GM19351 (cell line): ENCODE measurements around the gene ZNF581.

Source experiments
- ATAC-seq: cut with Tn5 transposase; IDR thresholded peaks from one replicate; pipeline ENCODE4 v1.9.1; 2021; ENCODE audit warnings: mild to moderate bottlenecking, moderate library complexity; ENCODE audit not compliant: unreplicated experiment

Gene ZNF581

DNA sequence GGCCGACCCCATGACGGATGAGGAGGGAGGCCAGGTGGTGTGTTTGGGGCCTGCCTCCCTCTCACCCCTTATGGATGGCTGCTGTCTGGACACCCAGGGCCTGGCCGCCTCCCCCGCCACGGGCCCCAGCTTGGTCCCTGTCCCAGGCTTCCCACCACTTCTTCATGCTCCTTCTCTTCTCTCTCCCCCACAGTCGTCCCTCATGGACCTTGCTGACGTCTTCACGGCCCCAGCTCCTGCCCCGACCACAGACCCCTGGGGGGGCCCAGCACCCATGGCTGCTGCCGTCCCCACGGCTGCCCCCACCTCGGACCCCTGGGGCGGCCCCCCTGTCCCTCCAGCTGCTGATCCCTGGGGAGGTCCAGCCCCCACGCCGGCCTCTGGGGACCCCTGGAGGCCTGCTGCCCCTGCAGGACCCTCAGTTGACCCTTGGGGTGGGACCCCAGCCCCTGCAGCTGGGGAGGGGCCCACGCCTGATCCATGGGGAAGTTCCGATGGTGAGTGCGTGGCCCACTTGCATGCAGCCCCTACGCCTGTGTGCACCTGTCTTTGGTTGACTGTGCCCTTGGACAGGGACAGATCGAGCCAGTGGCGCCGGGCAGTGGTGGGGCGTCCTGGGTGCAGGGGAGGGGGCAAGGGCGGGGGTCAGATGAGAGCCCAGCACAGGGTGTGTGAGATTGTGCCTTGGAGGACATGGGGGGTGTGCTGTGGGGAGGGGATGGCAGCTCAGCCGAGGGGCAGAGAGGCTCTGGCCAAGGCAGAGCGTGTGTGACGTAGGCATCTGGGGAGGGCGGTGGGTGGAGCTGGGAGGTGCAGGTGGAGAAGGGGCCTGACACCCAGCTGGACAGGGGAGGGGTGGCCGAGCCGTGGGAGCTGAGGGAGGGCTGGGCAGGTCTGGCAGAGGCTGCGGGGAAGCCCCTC is 48.4 kb downstream of the ZNF581 start:
- ATAC-seq: no peak

DNA sequence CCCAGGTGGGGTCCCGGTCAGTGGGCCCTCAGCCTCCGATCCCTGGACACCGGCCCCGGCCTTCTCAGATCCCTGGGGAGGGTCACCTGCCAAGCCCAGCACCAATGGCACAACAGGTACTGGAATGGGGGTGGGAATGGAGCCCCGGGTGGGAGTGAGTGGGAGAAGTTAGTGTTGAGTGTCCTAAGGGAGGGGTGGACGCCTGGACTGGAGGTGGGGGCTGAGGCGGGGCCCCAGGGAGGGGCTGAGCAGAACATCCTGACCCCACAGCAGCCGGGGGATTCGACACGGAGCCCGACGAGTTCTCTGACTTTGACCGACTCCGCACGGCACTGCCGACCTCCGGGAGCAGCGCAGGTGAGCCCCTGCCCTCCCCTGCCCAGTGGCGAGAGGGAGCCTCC is 49.2 kb downstream of the ZNF581 start:
- no peak for ATAC-seq

DNA sequence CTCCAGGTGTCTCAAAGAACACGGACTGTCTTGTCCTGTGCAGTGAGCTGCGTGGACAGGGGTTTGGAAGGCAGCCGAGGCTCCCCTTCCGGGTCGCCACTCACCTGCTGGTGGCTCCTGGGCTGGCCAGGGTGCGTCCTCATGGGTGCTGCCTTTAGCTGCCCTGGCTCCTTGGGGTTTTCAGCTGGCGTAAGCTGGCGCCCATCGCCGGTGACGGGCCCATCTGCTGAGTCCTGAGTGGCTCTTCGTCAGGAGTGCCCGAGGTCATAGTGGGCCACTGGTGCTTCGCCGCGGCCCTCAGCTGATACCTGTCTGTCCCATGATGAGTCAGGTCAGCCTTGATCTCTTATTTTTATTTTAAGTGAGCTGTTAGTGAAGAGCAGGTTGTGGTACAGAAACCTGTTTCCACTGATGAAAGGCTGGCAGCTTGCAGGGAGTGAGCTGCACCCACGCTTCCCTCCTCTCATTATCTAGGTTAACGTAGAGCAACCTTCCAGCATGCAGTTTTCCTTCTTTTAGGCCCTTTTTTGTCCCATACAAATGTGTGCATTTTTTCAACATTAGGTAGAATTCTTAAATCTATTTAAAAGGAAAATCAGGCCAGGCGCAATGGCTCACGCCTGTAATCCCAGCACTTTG is 50.0 kb downstream of the ZNF581 start:
- no peak for ATAC-seq

DNA sequence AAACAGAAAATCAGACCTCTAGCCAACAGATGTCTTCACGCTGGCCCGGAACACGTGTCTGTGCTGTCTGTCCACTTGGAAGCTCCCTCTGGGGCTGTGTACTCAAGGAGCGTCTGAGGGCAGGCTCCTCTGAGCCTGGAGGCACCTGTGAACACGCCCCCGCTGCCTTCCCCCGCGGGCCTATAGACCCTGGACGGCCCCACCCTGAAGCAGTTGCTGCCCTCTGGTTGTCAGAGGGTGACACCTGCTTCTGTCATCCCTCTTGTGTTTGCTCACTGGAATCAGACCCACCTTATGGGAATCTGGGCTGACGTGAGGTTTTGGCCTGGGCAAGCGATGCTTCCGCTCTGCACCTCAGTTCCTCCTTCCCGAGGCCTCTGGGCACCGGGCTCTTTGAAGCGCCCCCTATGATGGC is 50.8 kb downstream of the ZNF581 start:
- ATAC-seq: no peak

DNA sequence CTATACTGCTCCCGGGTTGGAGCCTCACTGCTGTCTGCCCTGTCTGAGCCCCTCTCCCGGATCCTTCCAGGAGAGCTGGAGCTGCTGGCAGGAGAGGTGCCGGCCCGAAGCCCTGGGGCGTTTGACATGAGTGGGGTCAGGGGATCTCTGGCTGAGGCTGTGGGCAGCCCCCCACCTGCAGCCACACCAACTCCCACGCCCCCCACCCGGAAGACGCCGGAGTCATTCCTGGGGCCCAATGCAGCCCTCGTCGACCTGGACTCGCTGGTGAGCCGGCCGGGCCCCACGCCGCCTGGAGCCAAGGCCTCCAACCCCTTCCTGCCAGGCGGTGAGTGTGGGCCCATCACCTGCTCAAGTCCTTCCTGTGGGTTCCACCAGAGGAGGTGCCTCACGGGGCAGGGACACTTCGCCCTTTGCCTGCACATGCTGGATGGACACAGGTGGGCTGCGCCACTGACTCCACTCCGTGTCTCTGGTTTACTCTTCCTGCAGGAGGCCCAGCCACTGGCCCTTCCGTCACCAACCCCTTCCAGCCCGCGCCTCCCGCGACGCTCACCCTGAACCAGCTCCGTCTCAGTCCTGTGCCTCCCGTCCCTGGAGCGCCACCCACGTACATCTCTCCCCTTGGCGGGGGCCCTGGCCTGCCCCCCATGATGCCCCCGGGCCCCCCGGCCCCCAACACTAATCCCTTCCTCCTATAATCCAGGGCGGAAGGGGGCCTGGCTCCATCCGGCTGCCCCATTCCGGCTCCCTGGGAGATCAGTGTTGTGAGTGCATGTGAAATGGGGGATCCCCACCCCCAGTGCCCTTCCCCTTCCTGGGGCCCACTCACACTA is 51.4 kb downstream of the ZNF581 start:
- ATAC-seq: no peak
